Keratinocyte (primary cell): ENCODE results near the gene ABLIM1.

ENCODE experiments used
- EZH2 ChIP-seq: IDR thresholded peaks from one replicate; pipeline ENCODE4 v1.6.1; 2012; ENCODE audit warnings: inconsistent platforms, mild to moderate bottlenecking, low read length, moderate library complexity
- TF ChIP-seq, protein P1 (sequence below), 3 experiments: IDR thresholded peaks in 1 of 3; conservative IDR thresholded peaks in 1 of 3; optimal IDR thresholded peaks in 1 of 3; 2 replicates in 2 of 3; 3 replicates in 1 of 3; pipeline versions ENCODE3 to v1.5.1; 2011; ENCODE audit warnings: low read length in 3 of 3, mild to moderate bottlenecking in 3 of 3, moderate library complexity in 2 of 3, control low read depth in 1 of 3, inconsistent platforms in 1 of 3; ENCODE audit not compliant: insufficient read depth in 2 of 3; ENCODE audit errors: extremely low read depth in 1 of 3

GRCh38 chr10:114412907-114413797 lies 244.9 kb downstream of the ABLIM1 start:
- no peak for TF ChIP-seq EZH2
- TF ChIP-seq, protein P1, sequence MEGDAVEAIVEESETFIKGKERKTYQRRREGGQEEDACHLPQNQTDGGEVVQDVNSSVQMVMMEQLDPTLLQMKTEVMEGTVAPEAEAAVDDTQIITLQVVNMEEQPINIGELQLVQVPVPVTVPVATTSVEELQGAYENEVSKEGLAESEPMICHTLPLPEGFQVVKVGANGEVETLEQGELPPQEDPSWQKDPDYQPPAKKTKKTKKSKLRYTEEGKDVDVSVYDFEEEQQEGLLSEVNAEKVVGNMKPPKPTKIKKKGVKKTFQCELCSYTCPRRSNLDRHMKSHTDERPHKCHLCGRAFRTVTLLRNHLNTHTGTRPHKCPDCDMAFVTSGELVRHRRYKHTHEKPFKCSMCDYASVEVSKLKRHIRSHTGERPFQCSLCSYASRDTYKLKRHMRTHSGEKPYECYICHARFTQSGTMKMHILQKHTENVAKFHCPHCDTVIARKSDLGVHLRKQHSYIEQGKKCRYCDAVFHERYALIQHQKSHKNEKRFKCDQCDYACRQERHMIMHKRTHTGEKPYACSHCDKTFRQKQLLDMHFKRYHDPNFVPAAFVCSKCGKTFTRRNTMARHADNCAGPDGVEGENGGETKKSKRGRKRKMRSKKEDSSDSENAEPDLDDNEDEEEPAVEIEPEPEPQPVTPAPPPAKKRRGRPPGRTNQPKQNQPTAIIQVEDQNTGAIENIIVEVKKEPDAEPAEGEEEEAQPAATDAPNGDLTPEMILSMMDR (optimal IDR thresholded peaks at IDR 0.05 in 1 of 3, IDR thresholded peaks at IDR 0.05 in 1 of 3, conservative IDR thresholded peaks at IDR 0.05 in 1 of 3; ENCODE audit: extremely low read depth in 1 of 3, insufficient read depth in 2 of 3, low read length in 3 of 3) = no peak
